ENCODE data around the gene IL13RA2.

- TF ChIP-seq EZH2phosphoT487 (IDR thresholded peaks at IDR 0.05; ENCODE audit: insufficient read depth, low read depth) (no peak), EZH2 (IDR thresholded peaks at IDR 0.05; ENCODE audit: insufficient read depth, poor library complexity, severe bottlenecking) (no peak)
Observed at GRCh38 chrX:115023139-115023538, 5.7 kb upstream of the IL13RA2 start.
